COLO668 (cell line): ENCODE results near the gene EID3.

ENCODE experiments used
- DNase-seq: peaks from one replicate; lab custom pipeline; 2025; ENCODE audit not compliant: unreplicated experiment; lab: John Stamatoyannopoulos, UW

The EID3 gene

GRCh38 chr12:104333692-104334255 is 30.2 kb downstream of the EID3 start:
- DNase-seq: no peak

DNA sequence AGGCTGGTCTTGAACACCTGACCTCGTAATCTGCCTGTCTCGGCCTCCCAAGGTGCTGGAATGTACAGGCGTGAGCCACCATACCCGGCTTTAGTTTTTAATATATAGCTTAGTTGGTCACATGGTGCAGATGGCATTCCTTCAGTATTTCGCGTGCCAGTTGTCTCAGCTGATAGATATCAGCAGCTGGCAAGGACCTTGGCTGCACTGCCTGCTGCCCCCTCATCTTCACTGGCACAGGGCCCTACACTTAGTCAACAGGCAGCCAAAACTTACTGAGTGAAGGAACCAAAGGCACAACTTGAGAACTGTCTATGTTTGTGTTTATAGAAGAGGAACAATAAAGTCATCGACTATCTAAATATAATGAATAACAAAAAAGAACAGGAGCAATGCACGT is 31.0 kb downstream of the EID3 start:
- DNase-seq: no peak

DNA sequence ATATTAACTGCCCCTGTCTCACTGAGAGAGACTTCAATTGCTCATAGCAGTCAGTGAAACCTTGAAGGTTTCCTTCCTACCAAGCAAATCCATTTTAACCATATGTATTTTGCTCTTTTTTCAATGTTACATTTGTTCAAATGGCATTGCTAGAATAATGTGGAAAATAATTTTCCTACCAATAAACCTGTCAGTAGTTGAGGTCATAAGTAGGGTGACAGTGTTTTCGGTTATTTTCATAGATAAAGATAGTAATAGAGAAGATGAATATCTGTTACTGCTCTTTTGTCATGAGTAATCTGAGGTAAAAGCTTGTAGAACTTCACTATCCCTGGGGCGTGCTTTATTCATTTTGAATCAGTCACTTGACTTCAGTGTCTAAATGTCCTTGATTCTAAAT is 32.6 kb downstream of the EID3 start:
- DNase-seq: no peak

- no peak for DNase-seq
Observed at GRCh38 chr12:104337030-104337558, 33.6 kb downstream of the EID3 start.

GRCh38 chr12:104339663-104340062 is 36.1 kb downstream of the EID3 start:
- DNase-seq: no peak

- no peak for DNase-seq
Observed at GRCh38 chr12:104340177-104340576, 36.6 kb downstream of the EID3 start.

DNA sequence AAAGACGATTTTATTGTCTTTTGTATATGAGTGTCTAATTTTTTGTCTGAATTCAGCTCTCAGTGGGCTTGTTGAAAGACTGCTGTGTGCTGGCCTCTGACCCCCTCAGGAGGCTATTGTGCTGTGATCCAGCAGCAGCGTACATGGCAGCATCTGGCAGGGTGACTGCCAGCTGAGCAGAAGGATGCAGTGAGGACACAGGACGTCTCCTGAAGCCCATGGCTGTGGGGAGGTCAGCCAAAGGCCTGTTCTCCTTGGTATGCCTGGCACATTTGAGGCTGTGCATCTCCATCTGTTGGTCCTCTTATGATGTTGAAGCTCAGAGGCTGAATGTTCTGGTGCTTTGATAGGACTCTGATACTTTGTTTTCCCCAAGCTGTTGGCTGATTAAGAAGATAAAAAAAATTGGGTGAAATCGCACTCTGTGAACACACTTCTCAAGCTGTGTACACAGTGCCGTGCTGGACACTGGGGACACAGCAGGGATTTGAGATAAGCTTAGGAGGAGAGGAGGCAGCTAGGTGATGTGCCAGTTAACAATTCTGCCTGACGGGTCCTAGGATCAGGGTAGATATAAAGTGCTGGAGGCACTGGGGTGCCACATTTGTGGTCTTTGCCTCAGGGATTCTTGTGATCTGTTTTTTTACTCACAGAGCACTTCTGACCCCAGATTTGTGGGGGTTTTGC is 37.5 kb downstream of the EID3 start:
- DNase-seq: no peak

- DNase-seq: no peak
Observed at GRCh38 chr12:104342147-104342546, 38.6 kb downstream of the EID3 start.

- no peak for DNase-seq
Observed at GRCh38 chr12:104342635-104343249, 39.2 kb downstream of the EID3 start.

- no peak for DNase-seq
Observed at GRCh38 chr12:104344682-104345081, 41.1 kb downstream of the EID3 start.

GRCh38 chr12:104345234-104346066 is 41.9 kb downstream of the EID3 start:
- no peak for DNase-seq

DNA sequence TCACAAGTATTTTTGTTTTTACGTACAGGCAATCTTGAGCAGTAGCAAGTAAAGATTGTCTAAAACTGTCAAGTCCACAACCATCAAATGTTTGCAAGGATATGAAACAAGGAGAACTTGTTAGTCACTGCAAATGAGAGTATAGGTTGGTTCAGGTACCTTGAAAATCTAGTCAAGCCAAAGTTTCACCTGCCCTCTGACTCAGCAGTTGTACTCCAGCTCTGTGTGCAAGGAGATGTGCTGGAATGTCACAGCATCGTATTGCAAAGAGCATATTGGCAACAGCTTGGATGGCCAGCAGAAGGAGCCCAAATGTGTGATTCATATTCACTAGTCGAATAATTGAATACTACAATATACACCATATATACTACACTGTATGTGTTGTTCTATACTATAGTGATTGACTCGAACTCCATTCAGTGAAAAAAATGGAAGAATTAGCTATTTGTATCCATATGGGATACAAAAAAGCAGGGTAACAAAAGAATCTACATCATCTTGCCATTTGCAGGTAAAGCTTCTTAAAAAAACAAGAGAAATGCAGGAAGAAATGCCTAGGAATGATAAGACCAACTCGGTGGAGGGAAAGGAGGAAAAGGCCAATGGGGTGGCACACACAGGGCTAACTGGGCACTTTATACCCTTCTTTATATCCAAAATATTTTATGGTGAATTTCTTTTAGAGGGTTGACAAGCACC is 44.0 kb downstream of the EID3 start:
- no peak for DNase-seq

- DNase-seq: no peak
Observed at GRCh38 chr12:104348283-104348993, 44.9 kb downstream of the EID3 start.

GRCh38 chr12:104348994-104349494 is 45.5 kb downstream of the EID3 start:
- no peak for DNase-seq

DNA sequence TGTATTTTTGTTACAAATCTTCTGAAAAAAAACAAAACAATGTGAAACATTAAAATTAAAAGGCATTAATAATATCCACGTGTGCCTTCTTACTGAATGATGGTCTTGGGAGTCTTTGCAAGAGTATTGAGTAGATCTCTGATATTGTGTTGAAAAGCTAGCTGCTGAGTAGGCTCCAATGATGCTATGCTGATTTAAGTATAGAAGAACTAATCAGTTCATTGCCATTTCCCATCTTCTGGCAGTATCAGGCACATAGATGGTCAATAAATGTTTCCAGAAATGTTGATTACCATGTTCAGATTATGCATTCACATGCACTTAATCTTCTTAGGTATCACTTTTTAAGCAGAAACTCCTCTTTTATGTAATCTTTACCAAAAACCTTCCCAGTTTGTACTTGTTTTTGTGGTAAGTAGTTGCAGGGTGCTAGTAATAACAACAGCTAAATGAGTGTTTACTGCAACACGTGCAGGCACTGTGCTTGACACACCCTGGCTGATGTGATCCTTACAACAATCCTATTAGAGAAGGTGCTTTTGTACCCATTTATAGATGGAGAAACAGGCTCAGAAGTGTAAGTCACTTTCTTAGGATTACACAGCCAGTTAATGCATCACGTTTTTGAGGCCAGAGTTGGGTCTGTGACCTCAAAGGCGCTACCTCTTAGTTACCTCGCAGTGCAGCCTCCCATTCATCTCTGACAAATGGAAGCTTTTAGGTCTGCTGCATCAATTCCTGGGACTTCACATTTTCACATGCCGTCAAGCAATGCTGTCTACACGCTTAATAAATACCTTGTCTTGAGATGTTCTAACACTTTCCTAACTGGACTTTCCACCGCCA is 46.9 kb downstream of the EID3 start:
- no peak for DNase-seq

DNA sequence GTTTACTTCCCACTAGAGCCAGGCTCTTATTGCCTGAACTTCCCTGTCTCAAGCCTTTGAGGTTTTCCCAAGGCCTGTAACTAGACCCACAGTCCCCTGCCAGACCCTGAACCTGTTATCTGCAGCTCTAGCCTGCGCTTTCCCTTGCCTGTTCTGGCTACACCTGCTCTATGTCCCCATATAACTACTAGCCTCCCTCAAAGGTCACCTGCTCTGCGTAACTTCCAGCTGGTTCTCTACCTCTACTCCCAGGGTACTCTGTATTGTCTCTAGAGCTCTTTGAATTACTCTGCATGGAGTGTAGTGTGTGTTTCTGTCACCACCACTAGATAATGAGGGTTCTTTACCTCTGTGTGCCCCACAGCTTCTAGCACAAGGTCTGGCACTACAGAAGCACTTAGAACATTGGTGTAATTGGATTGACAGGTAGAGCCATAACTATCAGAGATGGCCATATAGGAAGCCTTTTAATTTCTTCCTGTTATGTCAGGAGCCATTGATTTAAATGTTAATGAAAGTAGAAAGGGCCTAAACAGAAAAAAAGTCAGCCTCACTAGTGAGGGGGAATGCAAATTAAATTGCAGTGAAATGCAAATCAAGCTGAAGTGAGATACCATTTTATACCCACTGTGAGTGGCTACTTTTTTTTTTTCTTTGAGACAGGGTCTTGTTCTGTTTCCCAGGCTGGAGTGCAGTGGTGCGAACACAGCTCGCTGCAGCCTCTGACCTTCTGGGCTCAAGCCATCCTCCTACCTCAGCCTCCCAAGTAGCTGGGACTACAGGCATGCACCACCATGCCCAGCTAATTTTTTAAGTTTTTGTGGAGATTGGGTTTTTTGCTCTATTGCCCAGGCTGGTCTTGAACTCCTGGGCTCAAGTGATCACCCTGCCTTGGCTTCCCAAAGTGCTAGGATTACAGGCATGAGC is 47.8 kb downstream of the EID3 start:
- no peak for DNase-seq

- DNase-seq: no peak
Observed at GRCh38 chr12:104352106-104352713, 48.7 kb downstream of the EID3 start.
